Neural cell (in vitro differentiated cells): ENCODE data around the gene SLF2. TPM values are rescaled to one million over a fixed set of nuclear protein-coding genes. Genes with fewer than 3 reads are reported as not detected.

ENCODE experiments used
- H2AFZ ChIP-seq: fragments of 200-600, 300-800 bp; sonication (generic), shearing (Covaris generic); 2 replicates; pipeline ENCODE4 v1.6.0; 2014; ENCODE audit warnings: low read depth, mild to moderate bottlenecking, antibody characterized with exemption, low read length, moderate library complexity
- H3F3A ChIP-seq: fragments of 200-600 bp; shearing (Covaris generic); 2 replicates; pipeline ENCODE4 v1.6.1; 2016; ENCODE audit warnings: mild to moderate bottlenecking, moderate library complexity, mixed read lengths, antibody characterized with exemption, low read length; ENCODE audit not compliant: insufficient read depth, poor library complexity, severe bottlenecking
- H3K27ac ChIP-seq: fragments of 200-600, 300-800 bp; sonication (generic), shearing (Covaris generic); 2 replicates; pipeline ENCODE4 v1.5.1; 2014; ENCODE audit warnings: mild to moderate bottlenecking, low read length, moderate library complexity
- H3K27me3 ChIP-seq: fragments of 300-800, 200-600 bp; sonication (generic), shearing (Covaris generic); 2 replicates; pipeline ENCODE4 v1.6.0; 2014; ENCODE audit warnings: mild to moderate bottlenecking, low read depth, low read length, moderate library complexity; ENCODE audit not compliant: insufficient read depth
- H3K36me3 ChIP-seq: fragments of 300-800, 200-600 bp; sonication (generic), shearing (Covaris generic); 2 replicates; pipeline ENCODE4 v1.5.1; 2014; ENCODE audit warnings: mild to moderate bottlenecking, antibody characterized with exemption, low read length, moderate library complexity; ENCODE audit not compliant: insufficient read depth
- H3K4me2 ChIP-seq: fragments of 300-800, 200-600 bp; sonication (generic), shearing (Covaris generic); 2 replicates; pipeline ENCODE4 v1.6.0; 2014; ENCODE audit warnings: mild to moderate bottlenecking, low read length
- H3K4me3 ChIP-seq: fragments of 300-800, 200-600 bp; sonication (generic), shearing (Covaris generic); 2 replicates; pipeline ENCODE4 v1.5.1; 2014; ENCODE audit warnings: mild to moderate bottlenecking, low read length, moderate library complexity
- H3K79me2 ChIP-seq: fragments of 200-600 bp; shearing (Covaris generic); replicated peaks from 2 replicates; pipeline ENCODE4 v1.6.0; 2014; ENCODE audit warnings: mild to moderate bottlenecking, low read length, moderate library complexity; ENCODE audit not compliant: insufficient read depth
- H3K9ac ChIP-seq: fragments of 300-800, 200-600 bp; sonication (generic), shearing (Covaris generic); 2 replicates; pipeline ENCODE4 v1.6.1; 2016; ENCODE audit warnings: mild to moderate bottlenecking, low read length, mixed read lengths
- H3K9me2 ChIP-seq: fragments of 200-600 bp; shearing (Covaris generic); 2 replicates; pipeline ENCODE4 v1.6.1; 2016; ENCODE audit warnings: mild to moderate bottlenecking, low read length, mixed read lengths; ENCODE audit not compliant: insufficient read depth
- H3K9me3 ChIP-seq: fragments of 200-600, 300-800 bp; sonication (generic), shearing (Covaris generic); 2 replicates; pipeline ENCODE4 v1.6.1; 2016; ENCODE audit warnings: mild to moderate bottlenecking, mixed run types, low read length, moderate library complexity, mixed read lengths
- H4K20me1 ChIP-seq: fragments of 200-600 bp; shearing (Covaris generic); 2 replicates; pipeline ENCODE4 v1.6.1; 2016; ENCODE audit warnings: mild to moderate bottlenecking, mixed run types; ENCODE audit not compliant: insufficient read depth
- CTCF ChIP-seq: fragments of 450-650 bp; IDR thresholded peaks from 2 replicates; pipeline ENCODE4 v1.5.1; 2014; ENCODE audit warnings: antibody characterized with exemption, mild to moderate bottlenecking, moderate library complexity; ENCODE audit not compliant: poor library complexity, severe bottlenecking
- EP300 ChIP-seq: fragments of 450-650 bp; conservative IDR thresholded peaks from 2 replicates; pipeline ENCODE4 v1.6.1; 2014; ENCODE audit warnings: antibody characterized with exemption, mild to moderate bottlenecking, moderate library complexity; ENCODE audit not compliant: poor library complexity, severe bottlenecking
- EZH2 ChIP-seq: fragments of 200-600, 300-800 bp; shearing (Covaris generic), sonication (generic); IDR thresholded peaks from 2 replicates; pipeline ENCODE4 v1.6.1; 2014; ENCODE audit warnings: antibody characterized with exemption, low read length, borderline replicate concordance, mild to moderate bottlenecking; ENCODE audit not compliant: insufficient read depth, poor library complexity, severe bottlenecking
- MXI1 ChIP-seq: fragments of 450-650 bp; conservative IDR thresholded peaks from 2 replicates; pipeline ENCODE4 v1.6.1; 2014; ENCODE audit warnings: antibody characterized with exemption, mild to moderate bottlenecking; ENCODE audit not compliant: poor library complexity, severe bottlenecking
- POLR2AphosphoS5 ChIP-seq: IDR thresholded peaks from 2 replicates; pipeline ENCODE4 v1.6.1; 2012
- RAD21 ChIP-seq: fragments of 450-650 bp; conservative IDR thresholded peaks from 2 replicates; pipeline ENCODE4 v1.6.1; 2014; ENCODE audit warnings: antibody characterized with exemption, mild to moderate bottlenecking, moderate library complexity
- REST ChIP-seq: IDR thresholded peaks from 2 replicates; pipeline ENCODE4 v1.6.1; 2012; ENCODE audit warnings: borderline replicate concordance
- SMC3 ChIP-seq: fragments of 450-650 bp; conservative IDR thresholded peaks from 2 replicates; pipeline ENCODE4 v1.6.1; 2014; ENCODE audit warnings: antibody characterized with exemption, mild to moderate bottlenecking, moderate library complexity; ENCODE audit not compliant: poor library complexity
- TAF1 ChIP-seq: IDR thresholded peaks from 2 replicates; pipeline ENCODE4 v1.6.1; 2012; ENCODE audit warnings: low read depth
- polyA plus RNA-seq: library from polyadenylated mRNA; depleted of rRNA; stranded (reverse); fragments of >200 nt; gene quantifications from 2 replicates; pipeline ENCODE4 v1.2.3, GENCODE V29; 2014

The SLF2 gene
- polyA plus RNA-seq, 1 donor from 2014 or later, result 43.0 TPM

DNA sequence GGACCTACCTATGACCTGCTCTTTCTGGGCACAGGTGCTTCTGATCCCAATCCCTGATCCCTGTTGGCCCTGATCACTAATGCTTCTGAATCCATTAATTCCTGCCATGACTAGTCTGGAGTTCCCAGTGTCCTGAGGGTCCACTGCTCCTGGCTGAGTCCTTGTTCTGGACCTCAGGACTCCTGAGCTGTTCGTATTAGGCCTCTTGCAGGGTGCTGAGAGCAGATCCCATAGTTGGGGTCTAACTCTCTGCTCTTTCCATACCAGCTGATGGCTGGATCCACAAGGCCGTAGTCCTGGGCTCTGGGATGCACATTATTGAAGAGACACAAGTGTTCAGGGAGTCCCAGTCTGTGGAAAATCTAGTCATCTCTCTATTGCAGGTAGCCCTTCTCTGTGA lies 67.5 kb downstream of the SLF2 start:
- Histone ChIP-seq H3K36me3 (no peaks in the 10 kb centered on the region), H4K20me1 (no peaks in the 10 kb centered on the region), H3K9me2 (no peaks in the 10 kb centered on the region), H3K27ac (no peak overlapping the region), H3K27me3 (no peaks in the 10 kb centered on the region), H3K4me2 (no peak overlapping the region), H3K9me3 (no peaks in the 10 kb centered on the region), H3F3A (no peaks in the 10 kb centered on the region), H3K4me3 (no peak overlapping the region), H3K9ac (no peak overlapping the region), H2AFZ (no peak overlapping the region), H3K79me2 (no peaks in the 10 kb centered on the region)
- TF ChIP-seq TAF1, result no peak
- TF ChIP-seq MXI1, result no peak
- no peak for TF ChIP-seq RAD21
- TF ChIP-seq POLR2AphosphoS5, result no peak
- TF ChIP-seq CTCF, result no peak
- TF ChIP-seq EZH2, result no peak
- no peak for TF ChIP-seq REST
- no peak for TF ChIP-seq EP300
- no peak for TF ChIP-seq SMC3

- Histone ChIP-seq H3F3A (no peaks in the 10 kb centered on the region), H3K36me3 (no peaks in the 10 kb centered on the region), H3K9ac (no peak overlapping the region), H3K79me2 (peaks cover under 1% of the 10 kb centered on the region), H4K20me1 (no peaks in the 10 kb centered on the region), H3K27me3 (no peaks in the 10 kb centered on the region), H3K9me3 (no peaks in the 10 kb centered on the region), H3K4me3 (no peak overlapping the region), H3K4me2 (no peak overlapping the region), H3K9me2 (no peaks in the 10 kb centered on the region), H3K27ac (no peak overlapping the region), H2AFZ (no peak overlapping the region)
- TF ChIP-seq RAD21 (no peak), REST (no peak), TAF1 (no peak), EZH2 (no peak), MXI1 (no peak), EP300 (no peak), SMC3 (no peak), CTCF (no peak)
These were observed 67.9 kb downstream of the SLF2 start for GRCh38 chr10:100980711-100981110.
